ENCODE measurements around the gene MAP7D1. TPM values are rescaled to one million over a fixed set of nuclear protein-coding genes. Genes with fewer than 3 reads are reported as not detected.

MAP7D1 gene
- total and polyA plus RNA-seq, 10 of the 15 experiments (the other 5 are each of a cell fraction or from before 2014, with no cell fraction given), result 4.4 to 97.6 (median 24.2) TPM

DNA sequence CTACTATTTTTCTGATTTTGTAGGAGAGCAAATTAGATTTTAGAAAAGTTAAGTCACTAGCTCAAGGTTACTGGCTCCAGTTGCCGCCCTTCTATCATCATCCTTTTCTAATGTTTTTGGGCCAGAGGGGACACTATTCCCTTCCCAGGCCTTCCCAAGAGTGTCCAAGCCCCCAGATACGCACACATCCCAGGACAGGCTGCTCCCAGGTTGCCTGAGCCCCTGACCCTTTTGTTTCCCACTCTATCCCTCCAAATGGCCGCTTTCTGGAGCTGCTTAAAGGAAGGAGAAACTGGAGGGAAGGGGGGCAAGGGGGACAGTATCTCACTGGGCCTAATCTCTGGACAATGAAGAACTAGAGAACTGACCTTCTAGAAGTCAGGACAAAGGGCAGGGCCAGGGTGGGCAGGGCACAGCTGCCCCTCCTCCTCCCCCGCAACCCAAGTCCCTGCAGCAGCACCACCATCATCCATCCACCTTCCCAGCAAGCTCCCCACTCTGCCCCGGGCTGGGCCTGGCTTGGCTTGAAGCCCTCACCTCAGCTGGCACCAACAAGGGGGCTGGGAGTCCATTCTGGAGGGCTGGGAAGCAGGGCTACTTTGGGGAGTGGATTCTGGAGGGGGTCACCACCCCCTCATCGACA, 1.1 kb upstream of the MAP7D1 start:
- ChIA-PET RAD21 (ENCODE audit: unreplicated experiment) (interaction anchor here (0.7 to 2.9 kb wide), 2 partner anchors 33 to 69 kb away, joined by 3 to 19 read pairs; partner anchors contain the start of gene THRAP3), SMC1A (ENCODE audit: uncharacterized antibody, unreplicated experiment) (interaction anchor here (1.9 to 2.9 kb wide), 3 partner anchors 33 to 131 kb away, joined by 5 to 9 read pairs (median 6); partner anchors contain the start of gene THRAP3), CTCF (interaction anchor here (1.3 to 10.2 kb wide), 2 partner anchors 34 to 68 kb away, joined by 3 to 262 read pairs; no protein-coding TSS in a partner anchor), POLR2A (interaction anchor here (0.6 to 3.7 kb wide), 2 partner anchors 69 to 358 kb away, joined by 4 to 13 read pairs; partner anchors contain the start of gene THRAP3)
- H3K4me3 ChIP-seq, result peak overlapping the region; percentile 99
- peak overlapping the region; percentile 88 for H3K4me2 ChIP-seq (ENCODE audit: control insufficient read depth, insufficient read depth)
- peaks cover 0 to 8% of the 10 kb centered on the region in 2 experiments; a peak in 1 of 4 replicates for H3K36me3 ChIP-seq (ENCODE audit: control insufficient read depth in 2 of 2, insufficient read depth in 2 of 2, low read length in 1 of 2)
- no TSS peak for BruUV-seq (replicated peaks)
- no peaks in the 10 kb centered on the region; the same call in 1 of the 2 replicates for H4K20me1 ChIP-seq (ENCODE audit: control insufficient read depth, insufficient read depth)
- DNase-seq (ENCODE audit: low read depth, low spot score) (no peak), ATAC-seq (no peak), FAIRE-seq (no peak)
- H3K9me3 ChIP-seq (replicated peaks; ENCODE audit: control insufficient read depth, insufficient read depth, low read length), result no peaks in the 10 kb centered on the region
- peak overlapping the region; percentile 82 for H3K9ac ChIP-seq (ENCODE audit: control insufficient read depth, insufficient read depth, low read length)
- in situ Hi-C loops (cut with MboI), result loop anchor here (5.0 kb wide), 1 partner anchor 132 kb away; no protein-coding TSS in a partner anchor
- peak overlapping the region; percentile 85 for H3K27ac ChIP-seq (ENCODE audit: control insufficient read depth, insufficient read depth)
- WGBS (ENCODE audit: insufficient coverage, insufficient replicate concordance, low lambda C conversion rate, missing lambda C conversion rate), result 56% methylated on average over 5 of the region's 6 CpGs
- peaks cover 47% of the 10 kb centered on the region for H3K79me2 ChIP-seq (ENCODE audit: control insufficient read depth, insufficient read depth, low read length)
- H3K4me1 ChIP-seq (ENCODE audit: control insufficient read depth, insufficient read depth, low read length), result peaks cover 47% of the 10 kb centered on the region
- no peak overlapping the region; the same call in 1 of the 2 replicates for H2AFZ ChIP-seq (ENCODE audit: control insufficient read depth, low read depth, low read length)
- intact Hi-C loops (cut with micrococcal nuclease; ENCODE audit: unreplicated experiment), result loop anchor here (10.0 kb wide), 1 partner anchor 230 kb away; the partner anchor contains the start of gene STK40
- no peaks in the 10 kb centered on the region for H3K27me3 ChIP-seq (replicated peaks in 1 of 2; ENCODE audit: control insufficient read depth in 2 of 2, insufficient read depth in 2 of 2, low read length in 1 of 2)
- TF ChIP-seq YY1 (IDR thresholded peaks at IDR 0.05; ENCODE audit: low read depth, low read length) (no peak; the same call in 1 of the 2 replicates), STAT1 (conservative IDR thresholded peaks at IDR 0.05) (no peak), MEF2B (IDR thresholded peaks at IDR 0.05; ENCODE audit: partially characterized antibody, poor library complexity, severe bottlenecking) (no peak), RAD51 (IDR thresholded peaks at IDR 0.05) (no peak), SPI1 (IDR thresholded peaks at IDR 0.05; ENCODE audit: borderline replicate concordance, insufficient read depth, low read depth, low read length) (no peak), CEBPZ (IDR thresholded peaks at IDR 0.05; ENCODE audit: low read depth, low read length) (no peak), PRDM15 (CRISPR knock-in tag; IDR thresholded peaks at IDR 0.05) (no peak), HDGF (IDR thresholded peaks at IDR 0.05) (no peak), IKZF1 (conservative IDR thresholded peaks at IDR 0.05) (no peak), CREB1 (IDR thresholded peaks at IDR 0.05; ENCODE audit: low read depth) (no peak), ATF3 (IDR thresholded peaks at IDR 0.05; ENCODE audit: borderline replicate concordance, extremely low read depth, low read depth, low read length) (no peak), LARP7 (IDR thresholded peaks at IDR 0.05) (no peak), JUND (IDR thresholded peaks at IDR 0.05; ENCODE audit: low read depth, low read length) (no peak)
- TF ChIP-seq, protein P1, sequence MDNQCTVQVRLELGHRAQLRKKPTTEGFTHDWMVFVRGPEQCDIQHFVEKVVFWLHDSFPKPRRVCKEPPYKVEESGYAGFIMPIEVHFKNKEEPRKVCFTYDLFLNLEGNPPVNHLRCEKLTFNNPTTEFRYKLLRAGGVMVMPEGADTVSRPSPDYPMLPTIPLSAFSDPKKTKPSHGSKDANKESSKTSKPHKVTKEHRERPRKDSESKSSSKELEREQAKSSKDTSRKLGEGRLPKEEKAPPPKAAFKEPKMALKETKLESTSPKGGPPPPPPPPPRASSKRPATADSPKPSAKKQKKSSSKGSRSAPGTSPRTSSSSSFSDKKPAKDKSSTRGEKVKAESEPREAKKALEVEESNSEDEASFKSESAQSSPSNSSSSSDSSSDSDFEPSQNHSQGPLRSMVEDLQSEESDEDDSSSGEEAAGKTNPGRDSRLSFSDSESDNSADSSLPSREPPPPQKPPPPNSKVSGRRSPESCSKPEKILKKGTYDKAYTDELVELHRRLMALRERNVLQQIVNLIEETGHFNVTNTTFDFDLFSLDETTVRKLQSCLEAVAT (IDR thresholded peaks at IDR 0.05), result no peak
